Endothelial cell of umbilical vein (primary cell): ENCODE results near the gene FGD5. TPM values are rescaled to one million over a fixed set of nuclear protein-coding genes. Genes with fewer than 3 reads are reported as not detected.

Experiments used
- BruUV-seq: library from RNA; stranded (reverse); fragments of 400-500 nt; replicated peaks from 2 replicates; lab custom pipeline; 2021; lab: Mats Ljungman, UMichigan
- CTCF ChIA-PET: fragments of 300-600, 350-600 bp; sonication (Branson Sonifier 250); formaldehyde crosslinking; loops from one replicate; lab custom pipeline; 2021; ENCODE audit warnings: antibody characterized with exemption, inconsistent platforms; lab: Charles Lee
- POLR2A ChIA-PET: fragments of 300-600, 350-600 bp; sonication (Branson Sonifier 250); formaldehyde crosslinking; loops from one replicate; lab custom pipeline; 2021; ENCODE audit warnings: antibody characterized with exemption, inconsistent platforms; lab: Charles Lee
- DNase-seq: peaks from one replicate; pipeline ENCODE4 v3.0.0-alpha.2; 2011; ENCODE audit warnings: low read depth, low spot score
- FAIRE-seq: peaks from 2 replicates; lab custom pipeline; 2011; peaks lifted over from hg19 to GRCh38; lab: Jason Lieb, UNC
- H2AFZ ChIP-seq: 2 replicates; pipeline ENCODE4 v1.6.0; 2012; ENCODE audit warnings: low read depth, low read length, control low read depth, inconsistent platforms
- H3K27ac ChIP-seq: 2 replicates; pipeline ENCODE4 v1.5.1; 2011; ENCODE audit warnings: low read depth, mild to moderate bottlenecking, control low read depth, low read length, moderate library complexity; ENCODE audit not compliant: insufficient read depth
- H3K27me3 ChIP-seq, 2 experiments: 2 replicates each; pipeline versions ENCODE4 v1.6.0 to v1.6.1; 2011; ENCODE audit warnings: low read length in 2 of 2, mixed read lengths in 1 of 2; ENCODE audit not compliant: control insufficient read depth in 2 of 2, insufficient read depth in 2 of 2
- H3K36me3 ChIP-seq, 2 experiments: 2 replicates in 1 of 2; 3 replicates in 1 of 2; pipeline ENCODE4 v1.5.1; 2011; ENCODE audit warnings: low read length in 2 of 2, mild to moderate bottlenecking in 1 of 2, moderate library complexity in 1 of 2; ENCODE audit not compliant: control insufficient read depth in 2 of 2, insufficient read depth in 2 of 2; ENCODE audit errors: extremely low read depth in 1 of 2
- H3K4me1 ChIP-seq: 3 replicates; pipeline ENCODE4 v1.5.1; 2011; ENCODE audit warnings: mild to moderate bottlenecking, low read length; ENCODE audit not compliant: control insufficient read depth, insufficient read depth; ENCODE audit errors: extremely low read depth
- H3K4me2 ChIP-seq: 2 replicates; pipeline ENCODE4 v1.6.1; 2011; ENCODE audit warnings: low read length, control low read depth, mixed read lengths; ENCODE audit not compliant: insufficient read depth
- H3K4me3 ChIP-seq, 3 experiments: fragments of 200-600 bp in 1 of 3; sonication (generic), shearing (Covaris generic) in 1 of 3; replicated peaks in 1 of 3; 2 replicates each; pipeline ENCODE4 v1.5.1; 2011 to 2016; ENCODE audit warnings: control low read depth in 3 of 3, low read length in 3 of 3, mild to moderate bottlenecking in 2 of 3, inconsistent platforms in 1 of 3, low read depth in 1 of 3, moderate library complexity in 1 of 3; ENCODE audit not compliant: insufficient read depth in 1 of 3
- H3K79me2 ChIP-seq: 2 replicates; pipeline ENCODE4 v1.6.0; 2012; ENCODE audit warnings: low read length, inconsistent platforms; ENCODE audit not compliant: control insufficient read depth, insufficient read depth
- H3K9ac ChIP-seq: replicated peaks from 2 replicates; pipeline ENCODE3; 2011; ENCODE audit warnings: low read length, control low read depth; ENCODE audit not compliant: insufficient read depth; ENCODE audit errors: extremely low read depth
- H3K9me1 ChIP-seq: replicated peaks from 3 replicates; pipeline ENCODE4 v1.6.0; 2011; ENCODE audit warnings: mild to moderate bottlenecking, low read length; ENCODE audit not compliant: control insufficient read depth, insufficient read depth; ENCODE audit errors: extremely low read depth
- H3K9me3 ChIP-seq: replicated peaks from 2 replicates; pipeline ENCODE4 v1.5.1; 2012; ENCODE audit warnings: low read length, inconsistent platforms; ENCODE audit not compliant: control insufficient read depth, insufficient read depth
- H4K20me1 ChIP-seq: replicated peaks from 2 replicates; pipeline ENCODE3; 2011; ENCODE audit warnings: mild to moderate bottlenecking, low read length; ENCODE audit not compliant: control insufficient read depth, insufficient read depth; ENCODE audit errors: extremely low read depth
- EZH2 ChIP-seq: IDR thresholded peaks from 2 replicates; pipeline ENCODE4 v1.6.1; 2012; ENCODE audit warnings: borderline replicate concordance, low read depth, mild to moderate bottlenecking, moderate library complexity, low read length, inconsistent platforms; ENCODE audit not compliant: severe bottlenecking
- JUN ChIP-seq: IDR thresholded peaks from 2 replicates; pipeline ENCODE4 v1.6.1; 2011; ENCODE audit warnings: borderline replicate concordance, low read depth; ENCODE audit not compliant: insufficient read length, insufficient read depth
- MYC ChIP-seq: IDR thresholded peaks from one replicate; pipeline ENCODE4 v1.6.1; 2011; ENCODE audit warnings: mild to moderate bottlenecking, low read depth, low read length
- dilution Hi-C: fragments of 300-500 bp; cut with MboI; formaldehyde crosslinking; loops from one replicate; pipeline ENCODE4 v1.15.0; 2019; ENCODE audit warnings: low sequenced_read_pairs; ENCODE audit not compliant: extremely low pct_ligation_motif_present
- intact Hi-C: fragments of 100-400 bp; cut with micrococcal nuclease; formaldehyde crosslinking; loops from one replicate; pipeline ENCODE4 v1.10.0; 2022
- polyA plus RNA-seq, 4 experiments: library from polyadenylated mRNA; depleted of rRNA in 3 of 4; stranded (reverse) in 3 of 4; unstranded in 1 of 4; fragments of >200 nt; gene quantifications; 2 replicates each; pipeline versions ENCODE4 v1.2.1 to v1.2.3, GENCODE V29; 2011 to 2012; ENCODE audit warnings: missing spikeins in 1 of 4
- total RNA-seq: library from RNA; stranded (reverse); gene quantifications from 2 replicates; pipeline ENCODE4 v1.2.3, GENCODE V29; 2021
- TF ChIP-seq, protein P1 (sequence below): IDR thresholded peaks from 2 replicates; pipeline ENCODE4 v1.6.1; 2011; ENCODE audit not compliant: insufficient read depth, insufficient read length

The FGD5 gene
- total and polyA plus RNA-seq, 2 donors (not counting 3 experiments of a cell fraction or from before 2014, with no cell fraction given) = 49.6 to 134 TPM

DNA sequence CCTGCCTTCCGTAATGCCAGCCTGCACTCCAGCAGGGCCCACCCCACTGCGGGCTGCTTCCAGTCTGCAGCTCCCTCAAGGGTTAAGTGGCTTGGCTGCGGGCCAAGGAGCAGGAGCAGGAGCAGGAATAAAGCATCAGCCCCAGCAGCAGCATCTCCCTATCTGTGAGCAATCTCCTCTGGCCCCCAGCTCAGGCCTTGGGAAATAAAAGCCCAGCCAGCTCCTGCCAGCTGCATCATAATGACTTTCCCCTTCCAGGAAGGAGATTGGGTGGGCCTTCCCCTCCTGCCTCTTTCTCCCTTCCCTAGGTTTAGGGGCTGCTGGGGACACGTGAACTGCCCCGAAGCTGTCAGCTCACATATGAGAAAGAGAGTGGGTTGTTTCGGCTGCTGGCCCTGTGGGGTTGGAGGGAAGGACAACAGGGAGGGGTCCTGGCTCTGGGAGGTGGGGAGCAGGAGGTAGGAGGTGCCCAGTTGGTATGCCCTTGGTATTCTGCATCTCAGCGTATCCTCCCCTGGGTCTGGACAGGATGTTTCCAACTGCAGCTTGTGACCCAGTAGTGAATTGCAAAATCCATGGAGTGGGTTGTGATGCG is 34.6 kb upstream of the FGD5 start:
- Histone ChIP-seq H3K36me3 (no peaks in the 10 kb centered on the region), H3K9me1 (no peaks in the 10 kb centered on the region), H4K20me1 (no peaks in the 10 kb centered on the region), H2AFZ (no peak overlapping the region), H3K9me3 (no peaks in the 10 kb centered on the region), H3K27me3 (peaks cover 6 to 15% of the 10 kb centered on the region in 2 experiments), H3K79me2 (no peaks in the 10 kb centered on the region), H3K4me3 (no peak overlapping the region), H3K4me2 (no peak overlapping the region), H3K27ac (no peak overlapping the region), H3K4me1 (no peaks in the 10 kb centered on the region), H3K9ac (no peak overlapping the region)
- intact Hi-C loops (loop anchor here (10.0 kb wide), 1 partner anchor 279 kb away; no protein-coding TSS in a partner anchor), dilution Hi-C loops (loop anchor here (10.0 kb wide), 1 partner anchor 61 kb away; no protein-coding TSS in a partner anchor)
- FAIRE-seq = no peak
- no TSS peak for BruUV-seq
- CTCF ChIA-PET = interaction anchor here (0.6 to 5.3 kb wide), 7 partner anchors 18 to 581 kb away, joined by 3 to 126 read pairs (median 3); partner anchors contain the start of gene C3orf20
- DNase-seq = no peak
- POLR2A ChIA-PET = interaction anchor here (0.6 kb wide), 1 partner anchor 65 kb away, joined by 4 read pairs; no protein-coding TSS in a partner anchor
- TF ChIP-seq, protein P1, sequence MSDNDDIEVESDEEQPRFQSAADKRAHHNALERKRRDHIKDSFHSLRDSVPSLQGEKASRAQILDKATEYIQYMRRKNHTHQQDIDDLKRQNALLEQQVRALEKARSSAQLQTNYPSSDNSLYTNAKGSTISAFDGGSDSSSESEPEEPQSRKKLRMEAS = no peak
- TF ChIP-seq JUN (no peak), EZH2 (no peak), MYC (no peak)
